ENCODE results near the gene UGT1A10. TPM values are rescaled to one million over a fixed set of nuclear protein-coding genes. Genes with fewer than 3 reads are reported as not detected.
"Not testable (repeated sequence)": the region's sequence is repeated elsewhere in the genome, so short reads cannot be mapped to it uniquely, and the experiment has no call there.

UGT1A10 gene
- total and polyA plus RNA-seq, 5 donors from 2014 or later: not detected

DNA sequence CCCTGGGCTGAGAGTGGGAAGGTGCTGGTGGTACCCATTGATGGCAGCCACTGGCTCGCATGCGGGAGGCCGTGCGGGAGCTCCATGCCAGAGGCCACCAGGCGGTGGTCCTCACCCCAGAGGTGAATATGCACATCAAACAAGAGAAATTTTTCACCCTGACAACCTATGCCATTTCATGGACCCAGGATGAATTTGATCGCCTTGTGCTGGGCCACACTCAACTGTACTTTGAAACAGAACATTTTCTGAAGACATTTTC lies 111.0 kb downstream of the UGT1A10 start:
- H3K9me3 ChIP-seq (ENCODE audit: control insufficient read depth in 2 of 2, low read length in 2 of 2): peaks cover 4% of the 10 kb centered on the region in 2 experiments
- H3K36me3 ChIP-seq (ENCODE audit: control insufficient read depth, insufficient read depth, low read length): no peaks in the 10 kb centered on the region
- no peak overlapping the region for H3K4me3 ChIP-seq (ENCODE audit: low read depth, low read length)
- peaks cover 7% of the 10 kb centered on the region for H3K27me3 ChIP-seq (ENCODE audit: control insufficient read depth, insufficient read depth, low read length)
- Mint-ChIP-seq H3K36me3 (no peaks in the 10 kb centered on the region), H3K4me1 (no peaks in the 10 kb centered on the region), H3K27ac (no peak overlapping the region), H3K9me3 (peaks cover 0 to 19% (median 3%) of the 10 kb centered on the region in 7 donors), H3K27me3 (peaks cover 11% of the 10 kb centered on the region), H3K4me3 (no peak overlapping the region)
- DNase-seq (no peak), ATAC-seq (ENCODE audit: low read depth in 2 of 2) (no peak)
- H3K27ac ChIP-seq (ENCODE audit: insufficient read depth, low read length, poor library complexity, severe bottlenecking): no peak overlapping the region
- no peaks in the 10 kb centered on the region for H3K4me1 ChIP-seq (ENCODE audit: control insufficient read depth, insufficient read depth, low read length, poor library complexity, severe bottlenecking)

DNA sequence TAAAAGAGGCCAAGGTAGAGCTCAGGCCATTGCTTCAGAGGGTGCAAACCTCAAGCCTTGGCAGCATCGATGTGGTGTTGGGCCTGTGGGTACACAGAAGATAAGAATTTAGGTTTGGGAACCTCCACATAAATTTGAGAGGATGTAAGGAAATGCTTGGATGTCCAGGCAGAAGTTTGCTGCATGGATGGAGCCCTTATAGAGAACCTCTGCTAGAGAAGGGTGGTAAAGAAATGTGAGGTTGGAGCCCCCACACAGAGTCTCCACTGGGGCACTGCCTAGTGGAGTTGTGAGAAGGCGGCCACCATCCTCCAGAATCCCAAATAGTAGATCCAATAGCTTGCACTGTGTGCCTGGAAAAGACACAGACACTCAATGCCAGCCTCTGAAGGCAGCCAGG lies 114.4 kb downstream of the UGT1A10 start:
- H3K27me3 ChIP-seq (ENCODE audit: control insufficient read depth, insufficient read depth, low read length); H3K27ac Mint-ChIP-seq; H3K4me1 Mint-ChIP-seq; H3K4me3 ChIP-seq (ENCODE audit: low read depth, low read length); H3K4me1 ChIP-seq (ENCODE audit: control insufficient read depth, insufficient read depth, low read length, poor library complexity, severe bottlenecking); H3K36me3 Mint-ChIP-seq; H3K9me3 ChIP-seq (ENCODE audit: control insufficient read depth in 2 of 2, low read length in 2 of 2); H3K27me3 Mint-ChIP-seq; DNase-seq; ATAC-seq (ENCODE audit: low read depth in 2 of 2); H3K4me3 Mint-ChIP-seq; H3K27ac ChIP-seq (ENCODE audit: insufficient read depth, low read length, poor library complexity, severe bottlenecking); H3K36me3 ChIP-seq (ENCODE audit: control insufficient read depth, insufficient read depth, low read length): not testable (repeated sequence)
- H3K9me3 Mint-ChIP-seq: peaks cover 0 to 19% (median 3%) of the 10 kb centered on the region in 7 donors

DNA sequence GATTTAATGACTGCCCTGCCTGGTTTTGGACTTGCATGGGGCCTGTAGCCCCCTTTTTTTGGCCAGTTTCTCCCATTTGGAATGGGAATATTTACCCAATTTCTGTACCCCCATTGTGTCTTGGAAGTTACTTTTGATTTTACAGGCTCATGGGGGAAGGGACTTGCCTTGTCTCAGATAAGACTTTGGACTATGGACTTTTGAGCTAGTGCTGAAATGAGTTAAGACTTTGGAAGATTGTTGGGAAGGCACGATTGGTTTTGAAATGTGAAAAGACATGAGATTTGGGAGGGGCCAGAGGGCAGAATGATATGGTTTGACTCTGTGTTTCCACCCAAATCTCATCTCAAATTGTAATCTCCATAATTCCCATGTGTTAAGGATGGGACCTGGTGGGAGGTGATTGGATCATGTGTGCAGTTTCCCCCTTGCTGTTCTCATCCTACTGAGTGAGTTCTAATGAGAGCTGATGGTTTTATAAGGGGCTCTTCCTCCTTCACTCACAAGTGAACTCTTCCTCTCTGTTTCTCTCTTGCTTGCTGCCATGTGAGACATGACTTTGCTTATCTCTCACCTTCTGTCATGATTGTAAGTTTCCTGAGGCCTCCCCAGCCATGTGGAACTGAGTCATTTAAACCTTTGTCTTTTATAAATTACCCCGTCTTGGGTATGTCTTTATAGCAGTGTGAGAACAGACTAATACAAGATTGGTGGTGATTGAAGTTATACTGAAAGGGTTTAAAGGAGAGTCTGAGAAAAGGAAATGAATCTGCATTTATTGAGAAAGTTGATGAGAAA lies 115.2 kb downstream of the UGT1A10 start:
- H3K27ac ChIP-seq (ENCODE audit: insufficient read depth, low read length, poor library complexity, severe bottlenecking); H3K27me3 Mint-ChIP-seq; H3K4me1 ChIP-seq (ENCODE audit: control insufficient read depth, insufficient read depth, low read length, poor library complexity, severe bottlenecking); H3K36me3 Mint-ChIP-seq; H3K36me3 ChIP-seq (ENCODE audit: control insufficient read depth, insufficient read depth, low read length); H3K9me3 ChIP-seq (ENCODE audit: control insufficient read depth in 2 of 2, low read length in 2 of 2); H3K27ac Mint-ChIP-seq; H3K4me3 ChIP-seq (ENCODE audit: low read depth, low read length); ATAC-seq (ENCODE audit: low read depth in 2 of 2); H3K4me1 Mint-ChIP-seq; H3K4me3 Mint-ChIP-seq; H3K27me3 ChIP-seq (ENCODE audit: control insufficient read depth, insufficient read depth, low read length); DNase-seq: not testable (repeated sequence)
- peaks cover 0 to 19% (median 3%) of the 10 kb centered on the region in 7 donors for H3K9me3 Mint-ChIP-seq

DNA sequence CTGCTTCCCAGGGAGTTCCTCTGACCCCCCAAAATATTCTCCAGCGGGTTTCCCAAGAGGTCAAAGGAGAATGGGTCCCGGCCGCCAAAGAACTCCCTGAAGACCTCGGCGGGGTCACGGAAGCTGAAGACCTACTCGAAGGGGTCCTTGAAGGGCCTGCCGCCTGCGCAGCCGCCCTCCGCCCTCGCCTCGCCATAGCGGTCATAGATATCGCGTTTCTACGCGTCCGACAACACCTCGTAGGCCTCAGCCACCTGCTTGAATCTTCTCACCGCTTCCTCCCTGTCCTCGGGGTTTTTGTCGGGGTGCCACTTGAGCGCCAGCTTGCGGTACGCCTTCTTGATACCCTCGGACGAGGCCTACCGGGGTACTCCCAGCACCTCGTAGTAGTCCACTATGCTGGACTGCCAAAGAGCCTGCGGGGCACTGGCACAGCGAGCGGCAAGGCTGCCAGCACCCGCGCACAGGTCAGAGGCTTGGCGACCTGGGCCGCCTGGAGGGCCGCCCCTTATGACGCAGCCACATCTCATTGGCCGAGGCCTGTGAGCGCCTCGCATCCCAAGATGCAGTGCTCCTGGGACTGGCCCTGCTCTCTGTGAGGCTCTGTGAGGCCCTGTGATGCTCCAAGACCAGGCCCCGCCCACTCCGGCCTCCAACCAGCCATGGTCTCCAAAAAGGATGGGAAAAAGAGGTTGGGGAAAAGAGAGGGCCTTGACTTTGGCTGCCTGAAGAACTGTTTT lies 118.8 kb downstream of the UGT1A10 start:
- no peak overlapping the region for H3K4me3 Mint-ChIP-seq
- no peaks in the 10 kb centered on the region for H3K36me3 Mint-ChIP-seq
- H3K9me3 Mint-ChIP-seq: peaks cover 0 to 15% (median 2%) of the 10 kb centered on the region in 7 donors
- no peak overlapping the region for H3K27ac Mint-ChIP-seq
- Histone ChIP-seq H3K9me3 (ENCODE audit: control insufficient read depth in 2 of 2, low read length in 2 of 2) (peaks cover 4% of the 10 kb centered on the region in 2 experiments), H3K4me3 (ENCODE audit: low read depth, low read length) (no peak overlapping the region), H3K4me1 (ENCODE audit: control insufficient read depth, insufficient read depth, low read length, poor library complexity, severe bottlenecking) (no peaks in the 10 kb centered on the region), H3K27ac (ENCODE audit: insufficient read depth, low read length, poor library complexity, severe bottlenecking) (no peak overlapping the region), H3K36me3 (ENCODE audit: control insufficient read depth, insufficient read depth, low read length) (no peaks in the 10 kb centered on the region), H3K27me3 (ENCODE audit: control insufficient read depth, insufficient read depth, low read length) (no peaks in the 10 kb centered on the region)
- ATAC-seq (ENCODE audit: low read depth in 2 of 2) (no peak), DNase-seq (no peak)
- H3K4me1 Mint-ChIP-seq: no peaks in the 10 kb centered on the region
- peaks cover 8% of the 10 kb centered on the region for H3K27me3 Mint-ChIP-seq

DNA sequence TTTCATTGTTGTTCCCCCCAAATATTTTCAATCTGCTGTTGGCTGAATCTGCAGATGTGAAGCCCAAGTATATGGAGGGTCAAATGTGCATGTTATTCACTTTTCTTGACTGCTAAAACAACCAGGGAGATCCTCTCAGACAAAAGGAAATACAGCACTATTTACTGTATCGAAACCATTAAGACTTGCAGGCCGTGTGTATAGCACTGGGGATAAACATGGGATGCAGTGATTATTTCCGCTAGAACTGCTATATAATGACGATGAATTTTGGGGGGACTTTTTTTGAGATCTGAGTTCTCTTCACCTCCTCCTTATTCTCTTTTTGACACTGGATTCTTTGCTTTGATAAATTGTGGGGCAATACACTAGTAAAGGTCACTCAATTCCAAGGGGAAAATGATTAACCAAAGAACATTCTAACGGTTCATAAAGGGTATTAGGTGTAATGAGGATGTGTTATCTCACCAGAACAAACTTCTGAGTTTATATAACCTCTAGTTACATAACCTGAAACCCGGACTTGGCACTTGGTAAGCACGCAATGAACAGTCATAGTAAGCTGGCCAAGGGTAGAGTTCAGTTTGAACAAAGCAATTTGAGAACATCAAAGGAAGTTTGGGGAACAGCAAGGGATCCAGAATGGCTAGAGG lies 120.3 kb downstream of the UGT1A10 start:
- Mint-ChIP-seq H3K9me3 (peaks cover 0 to 5% (median 2%) of the 10 kb centered on the region in 7 donors), H3K27ac (no peak overlapping the region), H3K27me3 (peaks cover 8% of the 10 kb centered on the region), H3K4me3 (no peak overlapping the region), H3K36me3 (no peaks in the 10 kb centered on the region), H3K4me1 (no peaks in the 10 kb centered on the region)
- ATAC-seq (ENCODE audit: low read depth in 2 of 2) (no peak), DNase-seq (no peak)
- peaks cover 0 to under 1% of the 10 kb centered on the region in 2 experiments for H3K9me3 ChIP-seq (ENCODE audit: control insufficient read depth in 2 of 2, low read length in 2 of 2)
- H3K36me3 ChIP-seq (ENCODE audit: control insufficient read depth, insufficient read depth, low read length): no peaks in the 10 kb centered on the region
- no peak overlapping the region for H3K4me3 ChIP-seq (ENCODE audit: low read depth, low read length)
- H3K27ac ChIP-seq (ENCODE audit: insufficient read depth, low read length, poor library complexity, severe bottlenecking): no peak overlapping the region
- no peaks in the 10 kb centered on the region for H3K27me3 ChIP-seq (ENCODE audit: control insufficient read depth, insufficient read depth, low read length)
- H3K4me1 ChIP-seq (ENCODE audit: control insufficient read depth, insufficient read depth, low read length, poor library complexity, severe bottlenecking): no peaks in the 10 kb centered on the region

DNA sequence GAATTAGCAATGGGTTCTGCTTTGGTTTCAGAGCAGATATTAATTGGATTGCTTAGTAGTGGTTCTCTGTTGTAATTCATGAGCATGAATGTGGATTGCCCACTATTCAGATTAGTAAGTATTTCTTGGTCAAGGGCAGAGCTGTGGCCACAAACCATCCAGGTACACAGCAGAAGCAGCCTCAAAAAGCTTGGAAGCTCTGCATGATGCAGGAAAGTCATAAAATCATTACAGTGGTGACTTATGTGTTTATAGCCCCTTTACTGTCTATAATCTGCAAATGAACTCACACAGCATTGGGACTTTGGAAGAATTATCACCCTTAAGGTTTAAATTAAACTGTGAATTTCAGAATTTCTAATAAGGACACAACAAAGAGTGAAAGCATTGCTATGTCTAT lies 121.9 kb downstream of the UGT1A10 start:
- H3K4me3 ChIP-seq (ENCODE audit: low read depth, low read length): no peak overlapping the region
- peaks cover 9% of the 10 kb centered on the region for H3K27me3 Mint-ChIP-seq
- H3K4me3 Mint-ChIP-seq: no peak overlapping the region
- H3K4me1 Mint-ChIP-seq: no peaks in the 10 kb centered on the region
- H3K36me3 ChIP-seq (ENCODE audit: control insufficient read depth, insufficient read depth, low read length): no peaks in the 10 kb centered on the region
- no peaks in the 10 kb centered on the region for H3K9me3 ChIP-seq (ENCODE audit: control insufficient read depth in 2 of 2, low read length in 2 of 2)
- H3K27ac ChIP-seq (ENCODE audit: insufficient read depth, low read length, poor library complexity, severe bottlenecking): no peak overlapping the region
- DNase-seq: no peak
- H3K4me1 ChIP-seq (ENCODE audit: control insufficient read depth, insufficient read depth, low read length, poor library complexity, severe bottlenecking): no peaks in the 10 kb centered on the region
- H3K9me3 Mint-ChIP-seq: peaks cover 0 to 2% (median 0%) of the 10 kb centered on the region in 7 donors
- H3K27me3 ChIP-seq (ENCODE audit: control insufficient read depth, insufficient read depth, low read length): peaks cover 3% of the 10 kb centered on the region
- no peaks in the 10 kb centered on the region for H3K36me3 Mint-ChIP-seq
- H3K27ac Mint-ChIP-seq: no peak overlapping the region
- no peak for ATAC-seq (ENCODE audit: low read depth in 2 of 2)

DNA sequence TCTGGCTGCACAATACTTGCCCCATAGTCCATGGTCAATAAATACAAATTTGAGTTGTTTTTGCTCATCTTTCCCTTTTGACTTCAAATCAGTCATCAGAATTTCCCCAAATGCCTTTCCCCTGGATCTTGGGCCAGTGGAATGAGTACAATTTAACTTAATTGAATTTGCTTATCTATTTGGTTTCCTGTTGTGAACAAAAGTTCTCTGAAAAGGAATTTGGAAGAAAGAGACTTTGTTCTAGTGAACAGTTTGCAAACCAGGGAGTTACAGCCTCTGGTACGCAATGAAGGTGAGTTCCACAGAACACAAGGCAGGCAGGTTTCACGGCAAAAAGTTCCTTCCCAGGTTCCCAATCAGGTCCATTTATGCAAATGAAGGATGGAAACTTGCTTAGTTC lies 122.6 kb downstream of the UGT1A10 start:
- Mint-ChIP-seq H3K27me3 (peaks cover 16% of the 10 kb centered on the region), H3K4me1 (no peaks in the 10 kb centered on the region), H3K4me3 (no peak overlapping the region), H3K27ac (no peak overlapping the region), H3K36me3 (no peaks in the 10 kb centered on the region), H3K9me3 (peaks cover 0 to 2% (median 0%) of the 10 kb centered on the region in 7 donors)
- Histone ChIP-seq H3K27me3 (ENCODE audit: control insufficient read depth, insufficient read depth, low read length) (peaks cover 4% of the 10 kb centered on the region), H3K4me1 (ENCODE audit: control insufficient read depth, insufficient read depth, low read length, poor library complexity, severe bottlenecking) (no peaks in the 10 kb centered on the region), H3K4me3 (ENCODE audit: low read depth, low read length) (no peak overlapping the region), H3K9me3 (ENCODE audit: control insufficient read depth in 2 of 2, low read length in 2 of 2) (no peaks in the 10 kb centered on the region), H3K36me3 (ENCODE audit: control insufficient read depth, insufficient read depth, low read length) (no peaks in the 10 kb centered on the region), H3K27ac (ENCODE audit: insufficient read depth, low read length, poor library complexity, severe bottlenecking) (no peak overlapping the region)
- ATAC-seq (ENCODE audit: low read depth in 2 of 2) (no peak), DNase-seq (no peak)

Measured in CD4-positive, CD25-positive, alpha-beta regulatory T cell (primary cell).